T-helper 2 cell (primary cell): ENCODE data around the gene GGACT.
"Not testable (repeated sequence)": the region's sequence is repeated elsewhere in the genome, so short reads cannot be mapped to it uniquely, and the experiment has no call there.

ENCODE experiments used
- DNase-seq, 5 experiments: peaks; one replicate each; pipeline versions ENCODE4 v3.0.0 to v3.0.0-alpha.2; 2012 to 2022

Gene GGACT

DNA sequence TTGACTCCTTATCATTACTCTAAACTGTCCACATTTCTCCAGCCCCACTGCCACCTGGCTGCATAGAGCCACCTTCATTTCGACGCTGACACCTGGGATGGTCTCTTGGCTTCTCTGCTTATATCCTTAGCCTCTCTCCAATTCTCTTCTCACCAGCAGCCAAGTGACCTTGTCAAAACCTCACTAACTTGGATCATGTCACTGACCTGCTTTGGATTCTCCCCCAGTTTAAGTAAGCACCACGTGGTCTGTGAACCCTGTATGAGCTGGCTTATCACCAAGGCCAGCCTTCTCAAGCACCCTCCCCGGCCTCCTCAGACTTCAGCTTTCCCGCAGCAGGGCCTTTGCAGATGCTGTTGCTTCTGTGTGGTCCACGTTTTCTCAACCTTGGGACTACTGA lies 12.3 kb upstream of the GGACT start:
- no peak for DNase-seq

DNA sequence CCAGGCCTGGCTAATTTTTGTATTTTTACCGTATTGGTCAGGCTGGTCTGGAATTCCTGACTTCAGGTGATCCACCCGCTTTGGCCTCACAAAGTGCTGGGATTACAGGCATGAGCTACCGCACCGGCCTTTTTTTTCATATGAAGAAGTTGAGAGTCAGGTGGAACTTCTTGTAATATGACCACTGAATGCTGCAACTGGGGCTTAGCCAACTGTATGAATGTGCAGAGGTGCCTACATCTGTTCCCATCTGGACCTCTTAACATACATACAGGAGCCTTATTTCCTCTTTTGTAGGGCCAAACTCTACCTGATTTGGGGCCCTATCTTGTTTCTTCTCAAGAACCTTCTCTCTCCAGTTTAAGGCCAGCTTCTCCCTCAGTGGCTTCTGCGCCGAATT lies 11.9 kb upstream of the GGACT start:
- DNase-seq: no peak

DNA sequence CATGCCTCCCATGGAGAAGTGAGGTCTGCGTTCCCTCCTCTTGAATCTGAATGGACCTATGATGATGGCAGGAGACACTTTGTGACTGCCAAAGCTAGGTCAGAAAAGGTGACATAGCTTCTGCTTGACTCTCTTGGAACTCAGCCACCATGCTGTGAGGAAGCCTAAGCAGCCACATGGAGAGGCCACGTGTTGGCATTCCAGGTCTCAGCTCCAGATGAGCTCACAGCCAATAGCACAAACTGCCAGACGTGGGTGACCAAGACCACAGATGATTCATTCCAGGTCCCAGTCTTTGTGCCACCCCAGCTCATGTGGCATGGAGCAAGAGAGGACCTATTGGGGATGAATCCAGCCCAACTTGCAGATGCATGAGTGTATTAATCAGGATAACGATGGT lies 8.7 kb upstream of the GGACT start:
- no peak for DNase-seq

DNA sequence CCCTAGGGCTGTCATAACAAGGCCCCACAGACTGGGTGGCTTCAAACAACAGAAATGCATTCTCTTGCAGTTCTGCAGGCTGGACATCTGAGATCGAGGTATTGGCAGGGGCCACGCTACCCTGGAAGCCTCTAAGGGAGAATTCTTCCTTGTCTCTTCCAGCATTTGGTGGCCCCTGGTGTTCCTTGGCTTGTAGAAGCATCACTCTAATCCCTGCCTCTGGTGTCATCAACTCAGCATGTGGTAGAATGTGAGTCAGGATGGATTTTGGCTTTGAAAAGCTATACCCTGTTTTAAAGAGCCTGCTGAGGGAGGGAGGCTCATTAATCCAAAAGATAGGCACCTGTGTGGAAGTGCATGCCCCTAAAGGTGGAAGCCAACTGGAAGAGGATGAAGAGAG lies 7.9 kb upstream of the GGACT start:
- DNase-seq: no peak

DNA sequence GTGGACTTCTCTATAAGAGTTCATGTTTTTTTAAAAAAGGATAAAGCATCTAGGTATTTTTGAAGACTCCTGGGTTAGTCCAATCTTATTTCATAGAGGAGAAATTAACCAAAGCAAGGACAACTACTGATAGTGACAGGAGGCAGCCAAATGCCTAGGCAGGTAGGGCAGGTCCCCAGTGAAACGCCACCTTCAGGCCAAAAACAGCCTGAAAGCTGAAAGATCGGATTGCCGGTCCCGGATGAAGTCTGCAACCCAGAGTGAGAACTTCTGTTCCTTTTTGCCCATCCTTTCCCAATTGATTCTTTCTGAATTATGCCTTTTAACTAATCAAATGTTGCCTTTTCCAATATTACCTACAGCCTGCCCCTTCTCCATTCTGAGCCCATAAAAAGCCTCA lies 6.1 kb upstream of the GGACT start:
- no peak for DNase-seq

DNA sequence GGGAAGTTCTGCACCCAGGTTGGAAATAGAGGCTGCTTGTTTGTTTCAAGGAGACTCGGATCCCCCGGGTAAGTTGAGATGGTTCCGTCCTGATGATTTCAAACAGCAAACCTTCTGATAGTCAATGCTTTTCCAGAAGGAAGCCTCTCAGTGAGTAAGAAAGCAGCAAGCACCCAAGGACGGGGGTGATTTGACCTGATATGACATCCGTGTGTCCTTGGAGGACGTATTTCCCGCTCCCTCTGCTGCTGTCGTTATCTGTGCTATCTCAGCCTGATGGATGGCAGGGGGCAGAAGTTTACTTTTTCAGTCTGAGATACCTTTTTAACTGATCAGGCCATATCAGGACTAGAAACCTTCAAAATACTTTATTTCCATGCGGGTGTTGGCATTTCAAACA lies 5.7 kb upstream of the GGACT start:
- DNase-seq: no peak

GRCh38 chr13:100589178-100589725 lies 663 bp upstream of the GGACT start:
- no peak for DNase-seq

DNA sequence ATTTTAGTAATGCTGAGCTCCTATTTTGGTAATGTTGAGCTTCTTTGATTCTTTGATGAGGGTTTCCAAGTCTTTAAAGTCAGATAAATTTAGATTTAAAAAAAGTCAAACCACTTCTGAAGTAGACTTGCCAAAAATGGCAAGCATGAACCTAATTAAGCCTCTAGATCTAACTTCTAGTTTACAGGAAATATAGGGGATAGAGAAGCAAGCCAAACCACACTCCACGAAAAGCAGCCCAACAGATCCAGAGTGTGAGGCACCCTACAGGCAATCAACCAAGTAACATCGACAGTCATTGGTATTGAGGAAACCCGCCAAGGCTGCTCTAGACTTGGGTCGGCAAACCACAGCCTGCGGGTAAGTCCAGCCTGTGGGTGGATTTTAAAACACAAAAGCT lies 3.7 kb downstream of the GGACT start:
- DNase-seq: peak in 1 of 5 experiments; percentile 38

DNA sequence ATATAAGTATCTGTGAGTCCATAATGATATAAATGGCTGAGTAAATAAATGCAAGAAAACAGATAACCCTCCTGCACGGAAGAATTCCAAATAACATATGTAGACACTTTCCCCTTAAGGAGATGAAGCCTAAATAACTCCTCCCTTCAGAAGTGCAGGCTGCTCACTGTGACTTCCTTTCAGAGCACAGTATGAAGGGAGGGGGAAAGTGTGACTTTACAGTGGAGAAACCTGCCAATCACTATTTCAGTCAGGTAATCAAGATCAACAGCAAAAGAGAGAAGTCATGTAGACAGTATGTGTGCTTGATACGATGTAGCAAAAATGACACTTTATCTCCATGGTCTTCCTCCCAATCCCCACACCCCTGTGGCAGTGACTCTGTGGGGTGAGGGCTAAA lies 7.1 kb downstream of the GGACT start:
- peak in 1 of 5 experiments; percentile 49 for DNase-seq

- DNase-seq: no peak
These were observed 7.6 kb downstream of the GGACT start for GRCh38 chr13:100581030-100581429.

DNA sequence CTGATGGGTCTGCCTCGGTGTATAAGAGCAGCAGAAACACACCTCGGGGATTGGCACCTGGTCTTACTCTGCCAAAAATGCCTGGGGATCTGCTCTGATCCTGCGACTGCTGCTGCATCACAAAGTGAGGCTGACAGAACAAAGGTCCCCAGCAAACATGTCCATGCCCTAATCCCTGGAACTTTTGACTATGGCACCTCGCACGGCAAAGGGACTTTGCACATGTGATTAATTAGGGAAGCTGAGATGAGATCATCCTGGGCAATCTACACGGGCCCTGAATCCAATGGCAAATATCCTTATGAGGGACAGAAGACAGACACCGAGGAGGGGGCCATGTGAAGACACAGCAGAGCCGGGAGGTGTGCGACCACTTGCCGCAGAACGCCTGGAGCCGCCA lies 8.5 kb downstream of the GGACT start:
- DNase-seq: no peak

DNA sequence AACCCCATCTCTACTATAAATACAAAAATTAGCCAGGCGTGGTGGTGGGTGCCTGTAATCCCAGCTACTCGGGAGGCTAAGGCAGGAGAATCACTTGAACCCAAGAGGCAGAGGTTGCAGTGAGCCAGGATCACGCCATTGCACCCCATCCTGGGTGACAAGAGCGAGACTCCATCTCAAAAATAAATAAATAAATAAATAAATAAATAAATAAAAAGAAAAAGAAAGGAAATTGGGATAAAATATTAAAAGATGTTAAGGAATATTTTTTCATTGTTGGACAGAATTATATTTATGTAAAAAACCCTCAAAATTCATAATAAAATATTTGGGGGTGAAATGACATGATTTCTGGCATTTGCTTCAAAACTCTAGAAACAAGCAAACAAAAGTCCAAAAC lies 11.3 kb downstream of the GGACT start:
- DNase-seq: not testable (repeated sequence)

GRCh38 chr13:100573121-100573520 lies 15.5 kb downstream of the GGACT start:
- peak; percentile 40 to 74 (median 57) for DNase-seq

DNA sequence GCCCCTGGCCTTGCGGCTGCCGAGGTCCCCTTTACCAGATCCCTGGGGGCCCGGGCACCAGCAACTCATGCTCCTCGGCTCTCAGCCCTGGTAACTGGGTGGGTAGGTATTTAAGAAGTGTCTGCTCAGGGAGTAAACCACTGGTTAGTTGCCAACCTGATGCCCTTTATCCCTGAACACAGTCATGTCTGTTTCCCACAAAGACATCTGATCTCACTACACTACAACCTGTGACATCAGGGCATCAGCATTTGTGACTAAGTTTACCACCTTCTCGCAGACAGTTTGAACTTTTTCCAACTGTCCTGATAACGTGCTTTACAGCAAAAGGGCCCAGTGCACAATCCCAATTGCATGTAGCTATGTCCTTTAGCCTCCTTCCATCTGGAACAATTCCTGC lies 22.0 kb downstream of the GGACT start:
- no peak for DNase-seq

DNA sequence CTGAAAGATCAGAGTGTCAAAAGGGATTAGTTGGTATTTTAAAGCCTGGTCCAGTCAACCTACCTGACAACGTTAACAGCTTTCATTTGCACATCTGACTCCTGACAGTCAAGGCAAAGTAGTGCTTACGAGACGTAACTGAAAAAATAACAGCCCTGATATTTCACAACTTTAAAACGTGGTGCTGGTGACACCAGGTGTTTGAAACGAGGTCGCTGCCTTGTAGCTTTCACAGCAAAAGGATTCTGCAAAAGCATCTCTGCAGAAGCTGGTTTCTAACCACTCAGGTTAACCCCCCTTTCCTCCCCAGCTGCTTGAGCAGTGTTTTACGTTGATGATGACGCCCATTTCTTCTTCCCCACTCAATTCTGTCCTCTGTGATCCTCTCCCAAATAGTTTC lies 23.3 kb downstream of the GGACT start:
- peak in 1 of 5 experiments; percentile 89 for DNase-seq

GRCh38 chr13:100564444-100565223 lies 24.0 kb downstream of the GGACT start:
- DNase-seq: no peak

- DNase-seq: no peak
These were observed 24.8 kb downstream of the GGACT start for GRCh38 chr13:100563779-100564178.

GRCh38 chr13:100561599-100562204 lies 26.9 kb downstream of the GGACT start:
- no peak for DNase-seq

- DNase-seq: no peak
These were observed 27.5 kb downstream of the GGACT start for GRCh38 chr13:100561158-100561499.

- DNase-seq: no peak
These were observed 28.0 kb downstream of the GGACT start for GRCh38 chr13:100560498-100561157.

DNA sequence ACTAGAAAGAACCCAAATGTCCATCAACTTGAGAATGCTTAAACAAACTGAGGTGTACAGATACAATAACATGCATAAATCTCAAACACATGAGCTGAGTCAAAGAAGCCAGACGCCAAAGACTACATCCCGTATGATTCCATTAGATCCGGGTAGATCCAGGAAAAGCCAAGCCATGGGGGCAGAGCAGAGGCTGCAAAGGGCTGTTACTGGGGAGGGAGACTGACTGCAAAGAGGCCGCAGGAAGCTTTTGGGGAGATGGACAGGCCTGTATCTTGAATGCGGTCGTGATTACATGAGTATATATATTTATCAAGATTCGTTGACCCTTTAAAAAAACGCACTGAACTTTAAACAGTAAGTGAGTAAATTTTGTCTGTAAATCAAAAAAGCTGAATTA lies 28.7 kb downstream of the GGACT start:
- no peak for DNase-seq

GRCh38 chr13:100552755-100553154 lies 35.8 kb downstream of the GGACT start:
- no peak for DNase-seq

DNA sequence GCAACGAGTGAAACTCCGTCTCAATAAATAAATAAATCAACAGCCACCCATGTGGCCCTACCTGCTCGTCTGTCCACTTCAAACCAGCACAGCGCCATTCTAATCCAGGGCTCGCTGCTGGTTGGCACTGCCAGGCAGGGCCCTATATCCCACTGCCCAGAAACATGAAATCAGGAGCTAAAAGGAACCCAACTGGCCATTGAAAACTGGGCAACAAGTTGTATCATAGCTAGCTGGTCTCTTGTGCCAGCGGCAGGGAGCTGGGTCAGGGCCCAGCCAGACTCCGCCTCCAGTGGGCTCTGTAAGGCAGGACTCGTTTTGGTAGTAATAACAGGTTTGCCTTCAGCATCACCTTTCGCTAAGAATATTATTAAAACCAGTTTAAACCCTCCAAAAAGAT lies 39.3 kb downstream of the GGACT start:
- DNase-seq: no peak

DNA sequence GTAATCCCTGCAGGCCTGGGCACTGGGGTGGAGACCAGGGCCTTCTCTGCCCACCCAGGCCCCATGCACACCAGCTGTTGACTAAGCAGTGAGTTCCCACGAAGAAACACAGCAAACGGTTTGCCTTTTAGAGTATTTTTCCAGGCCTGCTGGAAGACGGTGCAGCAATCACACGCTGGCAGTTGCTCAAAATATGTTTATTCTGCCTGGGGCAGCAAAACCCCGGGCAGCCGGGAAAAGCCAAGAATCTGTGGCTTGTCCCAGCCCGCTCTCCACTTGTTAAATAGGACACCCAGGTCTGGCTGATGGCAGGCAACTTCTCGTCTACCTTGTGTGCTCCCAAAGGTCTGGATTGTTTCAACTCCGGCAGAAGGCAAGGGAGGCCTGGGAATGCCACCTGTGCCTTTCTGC lies 40.8 kb downstream of the GGACT start:
- DNase-seq: no peak
